GM15510 (cell line): ENCODE measurements around the gene TMEFF2.

Source experiments
- POLR2A ChIP-seq: IDR thresholded peaks from 3 replicates; pipeline ENCODE4 v1.6.1; 2011; ENCODE audit warnings: borderline replicate concordance; ENCODE audit not compliant: insufficient read length; ENCODE audit errors: extremely low read depth

Gene TMEFF2

GRCh38 chr2:192194866-192195547 is at the start of gene TMEFF2:
Gene TMEFF2 (minus strand): TSS chr2:192194933. CDS start chr2:192194524, 409 bp downstream.
- no peak for TF ChIP-seq POLR2A

GRCh38 chr2:192243488-192243887 is 48.8 kb upstream of the TMEFF2 start:
- no peak for TF ChIP-seq POLR2A

GRCh38 chr2:192236136-192236535 is 41.4 kb upstream of the TMEFF2 start:
- TF ChIP-seq POLR2A, result no peak

GRCh38 chr2:192230889-192231453 is 36.2 kb upstream of the TMEFF2 start:
- TF ChIP-seq POLR2A, result no peak

GRCh38 chr2:192228685-192229084 is 34.0 kb upstream of the TMEFF2 start:
- TF ChIP-seq POLR2A, result no peak

- TF ChIP-seq POLR2A, result no peak
Observed at GRCh38 chr2:192218970-192219369, 24.2 kb upstream of the TMEFF2 start.

GRCh38 chr2:192218377-192218776 is 23.6 kb upstream of the TMEFF2 start:
- TF ChIP-seq POLR2A, result no peak

GRCh38 chr2:192216336-192216735 is 21.6 kb upstream of the TMEFF2 start:
- no peak for TF ChIP-seq POLR2A

- no peak for TF ChIP-seq POLR2A
Observed at GRCh38 chr2:192215096-192215877, 20.6 kb upstream of the TMEFF2 start.

GRCh38 chr2:192208848-192209247 is 14.1 kb upstream of the TMEFF2 start:
- no peak for TF ChIP-seq POLR2A

- TF ChIP-seq POLR2A, result no peak
Observed at GRCh38 chr2:192206399-192206798, 11.7 kb upstream of the TMEFF2 start.

GRCh38 chr2:192203876-192204275 is 9.1 kb upstream of the TMEFF2 start:
- no peak for TF ChIP-seq POLR2A

GRCh38 chr2:192202373-192202772 is 7.6 kb upstream of the TMEFF2 start:
- no peak for TF ChIP-seq POLR2A

- TF ChIP-seq POLR2A, result no peak
Observed at GRCh38 chr2:192201116-192201515, 6.4 kb upstream of the TMEFF2 start.

GRCh38 chr2:192197357-192197756 is 2.6 kb upstream of the TMEFF2 start:
- no peak for TF ChIP-seq POLR2A

GRCh38 chr2:192196421-192197194 is 1.9 kb upstream of the TMEFF2 start:
- TF ChIP-seq POLR2A, result no peak
